Ectodermal cell (in vitro differentiated cells): ENCODE results near the gene TEX22.
A peak's percentile ranks its signal among the peaks of the same experiment; 100 is the strongest.

ENCODE experiments used
- H3K27ac ChIP-seq: 2 replicates; pipeline ENCODE4 v1.7.0; 2013; ENCODE audit warnings: mild to moderate bottlenecking, low read depth, low read length; ENCODE audit not compliant: insufficient read depth, poor library complexity, severe bottlenecking
- H3K27me3 ChIP-seq: 2 replicates; pipeline ENCODE4 v1.7.0; 2013; ENCODE audit warnings: mild to moderate bottlenecking, low read length; ENCODE audit not compliant: insufficient read depth, control insufficient read depth, poor library complexity, severe bottlenecking
- H3K36me3 ChIP-seq: one replicate; pipeline ENCODE4 v1.7.0; 2013; ENCODE audit warnings: low read length; ENCODE audit not compliant: control insufficient read depth, insufficient read depth
- H3K4me1 ChIP-seq: one replicate; pipeline ENCODE4 v1.7.0; 2013; ENCODE audit warnings: low read length; ENCODE audit not compliant: control insufficient read depth, insufficient read depth
- H3K4me3 ChIP-seq: 2 replicates; pipeline ENCODE4 v1.7.0; 2013; ENCODE audit warnings: low read depth, low read length, control low read depth; ENCODE audit not compliant: insufficient read depth
- H3K9me3 ChIP-seq: 2 replicates; pipeline ENCODE4 v1.7.0; 2013; ENCODE audit warnings: mild to moderate bottlenecking, low read length, moderate library complexity; ENCODE audit not compliant: control insufficient read depth
- WGBS, 2 experiments: methylation state at CpG; one replicate each; pipeline ENCODE4 v1.1.7; 2013; ENCODE audit warnings: missing lambda C conversion rate in 2 of 2; 5-methylcytosine and 5-hydroxymethylcytosine counted together

Gene TEX22

DNA sequence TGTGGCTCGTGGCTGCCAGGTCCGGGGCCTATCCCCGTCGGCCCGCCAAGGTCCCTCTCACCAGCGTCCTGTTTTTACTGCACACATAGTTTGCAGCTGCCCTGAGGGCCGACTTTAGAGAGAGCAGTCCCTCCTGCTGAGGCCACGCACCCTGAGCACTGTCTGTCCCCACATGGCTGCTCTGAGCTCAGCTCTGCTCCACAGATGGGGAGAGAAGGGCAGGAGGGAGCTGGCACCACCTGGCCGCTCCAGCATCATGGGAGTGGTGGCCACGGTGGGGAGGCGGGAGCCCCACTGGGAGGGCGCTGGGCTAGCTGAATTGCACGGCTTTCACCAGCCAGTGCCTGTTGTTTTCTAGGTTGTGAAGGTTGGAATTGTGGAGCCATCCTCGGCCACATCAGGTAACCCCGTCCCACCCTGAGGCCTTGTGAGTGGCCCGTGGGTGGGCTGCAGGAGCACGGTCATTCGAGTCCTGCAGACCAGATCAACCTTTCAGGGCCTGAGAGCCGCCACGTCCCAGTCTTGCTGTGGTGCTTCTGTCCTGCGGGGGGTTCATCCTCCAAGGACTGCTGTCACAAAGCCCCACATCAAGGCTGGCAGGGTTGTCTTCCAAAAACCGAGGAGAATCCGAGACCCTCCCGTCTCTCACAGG, 7.4 kb upstream of the TEX22 start:
- H3K27me3 ChIP-seq, result no peaks in the 10 kb centered on the region
- WGBS, 2 experiments, result 88 to 91% methylated on average over 24 of the region's 24 CpGs
- no peaks in the 10 kb centered on the region for H3K4me1 ChIP-seq
- H3K9me3 ChIP-seq, result no peaks in the 10 kb centered on the region
- H3K36me3 ChIP-seq, result no peaks in the 10 kb centered on the region
- no peak overlapping the region for H3K4me3 ChIP-seq
- H3K27ac ChIP-seq, result no peak overlapping the region

DNA sequence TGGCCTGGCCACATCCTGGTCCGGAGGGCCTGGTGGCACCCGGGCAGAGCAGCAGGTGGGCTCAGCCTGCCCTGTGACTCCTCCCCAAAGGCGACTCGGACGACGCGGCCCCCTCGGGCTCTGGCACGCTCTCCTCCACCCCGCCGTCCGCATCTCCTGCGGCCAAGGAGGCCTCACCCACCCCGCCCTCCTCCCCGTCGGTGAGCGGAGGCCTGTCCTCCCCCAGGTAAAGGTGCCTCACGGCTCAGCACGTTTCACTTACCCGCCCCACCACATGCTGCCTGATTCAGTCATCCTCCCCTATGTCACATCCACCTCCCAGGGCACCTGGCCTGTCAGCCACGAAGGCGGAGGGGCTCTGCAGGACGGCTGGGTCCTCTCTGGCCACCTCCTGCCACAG, 6.8 kb upstream of the TEX22 start:
- no peaks in the 10 kb centered on the region for H3K9me3 ChIP-seq
- no peaks in the 10 kb centered on the region for H3K36me3 ChIP-seq
- no peaks in the 10 kb centered on the region for H3K4me1 ChIP-seq
- no peak overlapping the region for H3K4me3 ChIP-seq
- no peaks in the 10 kb centered on the region for H3K27me3 ChIP-seq
- no peak overlapping the region for H3K27ac ChIP-seq
- 91 to 93% methylated on average over 23 of the region's 23 CpGs for WGBS, 2 experiments

DNA sequence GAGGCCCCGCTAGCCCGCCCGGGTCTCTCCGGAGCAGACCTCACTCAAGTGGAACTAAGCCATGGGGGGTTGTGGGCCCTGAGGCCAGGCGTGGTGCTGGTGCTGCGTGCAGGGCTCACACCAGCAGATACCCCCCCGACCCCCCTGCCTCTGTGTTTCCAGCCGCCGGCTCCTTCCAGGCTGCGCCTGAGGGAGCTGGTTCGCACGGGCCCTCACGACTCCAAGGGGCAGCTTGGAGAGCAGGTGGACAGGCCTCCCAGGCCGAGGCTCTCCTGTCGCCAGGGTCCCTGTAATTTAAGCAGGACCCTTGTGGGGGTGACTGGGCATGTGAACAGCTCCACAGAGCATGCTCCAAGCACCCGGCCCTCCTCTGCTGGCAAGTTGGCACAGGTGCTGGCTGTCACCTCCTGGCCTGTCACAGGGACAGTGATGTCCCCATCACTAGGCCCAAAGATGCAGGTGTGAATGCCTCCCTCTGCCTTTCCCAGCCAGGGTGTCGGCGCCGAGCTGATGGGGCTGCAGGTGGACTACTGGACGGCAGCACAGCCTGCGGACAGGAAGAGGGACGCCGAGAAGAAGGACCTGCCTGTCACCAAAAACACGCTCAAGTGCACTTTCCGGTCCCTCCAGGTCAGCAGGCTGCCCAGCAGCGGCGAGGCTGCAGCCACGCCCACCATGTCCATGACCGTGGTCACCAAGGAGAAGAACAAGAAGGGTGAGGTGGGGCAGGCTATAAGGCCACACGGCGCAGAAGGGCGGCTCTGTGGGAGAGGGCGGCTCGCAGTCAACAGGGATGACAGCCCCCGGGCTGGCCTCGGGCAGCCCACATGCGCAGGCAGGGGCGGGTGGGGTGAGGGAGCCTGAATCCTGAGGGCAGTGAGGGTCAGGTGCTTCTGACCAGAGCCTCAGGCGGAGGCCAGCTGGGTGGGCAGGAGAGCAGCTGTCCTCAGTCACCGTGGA, 5.9 kb upstream of the TEX22 start:
- WGBS, 2 experiments, result 94 to 95% methylated on average over 40 of the region's 40 CpGs
- Histone ChIP-seq H3K4me1 (no peaks in the 10 kb centered on the region), H3K9me3 (no peaks in the 10 kb centered on the region), H3K4me3 (no peak overlapping the region), H3K27me3 (no peaks in the 10 kb centered on the region), H3K36me3 (no peaks in the 10 kb centered on the region), H3K27ac (no peak overlapping the region)

DNA sequence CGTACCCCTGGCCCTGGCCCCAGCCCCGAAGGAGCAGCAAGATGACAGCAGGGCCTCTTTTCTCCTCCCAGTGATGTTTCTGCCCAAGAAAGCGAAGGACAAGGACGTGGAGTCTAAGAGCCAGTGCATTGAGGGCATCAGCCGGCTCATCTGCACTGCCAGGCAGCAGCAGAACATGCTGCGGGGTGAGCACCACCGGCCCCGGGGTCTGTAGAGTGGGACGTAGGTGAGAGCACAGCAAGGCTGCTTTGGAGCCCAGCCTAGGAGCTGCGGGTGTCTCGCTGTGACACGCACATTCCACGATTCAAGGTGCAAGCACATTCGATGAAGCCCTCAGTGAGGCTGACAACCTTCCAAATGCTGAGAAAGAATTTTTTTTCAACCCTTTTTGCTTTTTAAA, 5.2 kb upstream of the TEX22 start:
- no peaks in the 10 kb centered on the region for H3K9me3 ChIP-seq
- H3K36me3 ChIP-seq, result no peaks in the 10 kb centered on the region
- WGBS, 2 experiments, result 95 to 97% methylated on average over 14 of the region's 14 CpGs
- H3K4me1 ChIP-seq, result no peaks in the 10 kb centered on the region
- H3K27me3 ChIP-seq, result no peaks in the 10 kb centered on the region
- H3K4me3 ChIP-seq, result no peak overlapping the region
- H3K27ac ChIP-seq, result no peak overlapping the region

DNA sequence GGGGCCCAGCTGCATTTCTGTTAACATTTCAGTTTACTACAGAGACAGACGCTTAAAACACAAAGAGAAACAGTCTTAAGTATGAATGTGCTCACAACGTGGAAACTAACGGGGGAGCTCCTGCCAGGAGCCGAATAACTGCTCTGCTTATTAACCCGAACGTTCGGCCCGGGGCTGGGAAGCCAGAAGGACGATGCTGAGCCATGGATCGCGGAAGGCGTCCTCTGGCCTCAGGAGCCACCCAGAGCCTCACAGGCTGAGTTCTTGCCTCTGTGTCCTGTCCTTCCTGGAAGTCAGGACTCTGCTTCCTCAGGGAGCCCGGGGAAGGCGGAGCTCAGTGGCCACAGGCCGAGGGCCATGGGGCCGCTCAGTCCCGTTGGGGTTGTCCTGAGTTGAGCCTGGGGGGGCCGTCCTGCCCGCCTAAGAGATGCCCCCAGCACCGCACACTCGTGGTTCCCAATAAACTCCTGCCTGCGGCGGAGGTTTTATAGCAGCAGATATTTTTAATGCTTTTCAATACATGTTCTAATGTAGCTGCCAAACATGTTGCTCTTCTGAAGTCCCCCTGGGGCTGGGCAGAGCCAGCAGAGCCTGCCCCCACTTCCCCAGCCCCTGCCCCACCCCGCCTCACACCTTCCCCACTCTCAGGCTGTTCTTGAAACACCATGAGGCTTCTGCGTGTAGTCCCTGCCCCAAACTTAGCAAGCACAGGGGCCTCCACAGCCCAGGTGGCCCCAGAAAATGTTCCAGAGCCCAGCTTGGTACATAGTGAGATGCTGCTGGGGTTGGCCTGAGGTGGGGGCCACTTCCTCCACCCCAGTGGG, 3.4 kb upstream of the TEX22 start:
- H3K27ac ChIP-seq, result no peak overlapping the region
- peaks cover 5% of the 10 kb centered on the region for H3K9me3 ChIP-seq
- H3K4me1 ChIP-seq, result no peaks in the 10 kb centered on the region
- 92% methylated on average over 25 of the region's 25 CpGs for WGBS, 2 experiments
- no peaks in the 10 kb centered on the region for H3K27me3 ChIP-seq
- H3K4me3 ChIP-seq, result no peak overlapping the region
- peaks cover 9% of the 10 kb centered on the region for H3K36me3 ChIP-seq

DNA sequence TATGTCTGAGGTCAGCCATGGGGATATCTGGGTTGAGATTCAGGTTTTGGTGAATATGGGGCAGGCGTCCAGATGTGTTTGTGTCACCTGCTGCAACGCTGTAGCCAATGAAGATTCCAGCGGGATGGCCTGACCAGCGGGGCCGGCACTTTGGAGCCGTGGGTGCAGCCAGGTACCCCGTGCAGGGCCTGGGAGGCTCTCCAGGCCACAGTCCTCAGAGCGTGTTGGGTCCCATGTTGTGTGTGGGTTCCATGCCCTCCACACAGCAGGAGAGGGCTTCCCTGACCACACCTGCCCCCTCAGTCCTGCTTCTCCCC, 2.8 kb upstream of the TEX22 start:
- Histone ChIP-seq H3K4me1 (no peaks in the 10 kb centered on the region), H3K27me3 (no peaks in the 10 kb centered on the region), H3K4me3 (no peak overlapping the region), H3K36me3 (peaks cover 14% of the 10 kb centered on the region), H3K9me3 (peaks cover 8% of the 10 kb centered on the region), H3K27ac (no peak overlapping the region)
- WGBS, 2 experiments, result 90 to 95% methylated on average over 8 of the region's 8 CpGs

DNA sequence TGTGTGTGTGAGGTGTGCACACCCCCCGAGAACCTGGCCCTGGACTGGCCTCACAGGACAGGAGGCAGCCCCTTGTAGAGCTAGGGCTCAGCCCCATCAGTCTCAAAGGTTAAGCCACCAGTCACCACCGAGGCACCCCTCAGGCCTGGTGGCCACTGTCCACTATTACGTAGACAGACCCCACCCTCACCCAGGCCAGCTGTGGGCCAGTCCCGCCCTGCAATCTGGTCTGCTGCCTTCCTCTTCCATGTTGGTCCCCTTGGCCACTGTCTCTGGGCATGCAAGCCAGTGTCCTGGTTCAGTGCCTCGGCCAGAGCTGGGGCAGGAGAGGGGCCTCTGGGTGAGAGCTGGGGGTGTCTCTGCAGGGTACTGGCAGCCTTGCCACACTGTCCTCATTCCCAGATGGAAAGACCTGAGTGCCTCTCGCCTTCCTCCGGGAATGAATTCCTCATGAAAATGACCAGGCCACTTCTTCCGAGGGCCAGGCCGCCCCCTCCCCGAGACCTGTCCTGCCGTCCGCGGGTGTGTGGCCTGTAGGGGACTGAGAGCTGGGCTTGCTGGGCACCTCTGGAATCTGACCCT, 897 bp upstream of the TEX22 start:
- H3K27me3 ChIP-seq, result no peaks in the 10 kb centered on the region

DNA sequence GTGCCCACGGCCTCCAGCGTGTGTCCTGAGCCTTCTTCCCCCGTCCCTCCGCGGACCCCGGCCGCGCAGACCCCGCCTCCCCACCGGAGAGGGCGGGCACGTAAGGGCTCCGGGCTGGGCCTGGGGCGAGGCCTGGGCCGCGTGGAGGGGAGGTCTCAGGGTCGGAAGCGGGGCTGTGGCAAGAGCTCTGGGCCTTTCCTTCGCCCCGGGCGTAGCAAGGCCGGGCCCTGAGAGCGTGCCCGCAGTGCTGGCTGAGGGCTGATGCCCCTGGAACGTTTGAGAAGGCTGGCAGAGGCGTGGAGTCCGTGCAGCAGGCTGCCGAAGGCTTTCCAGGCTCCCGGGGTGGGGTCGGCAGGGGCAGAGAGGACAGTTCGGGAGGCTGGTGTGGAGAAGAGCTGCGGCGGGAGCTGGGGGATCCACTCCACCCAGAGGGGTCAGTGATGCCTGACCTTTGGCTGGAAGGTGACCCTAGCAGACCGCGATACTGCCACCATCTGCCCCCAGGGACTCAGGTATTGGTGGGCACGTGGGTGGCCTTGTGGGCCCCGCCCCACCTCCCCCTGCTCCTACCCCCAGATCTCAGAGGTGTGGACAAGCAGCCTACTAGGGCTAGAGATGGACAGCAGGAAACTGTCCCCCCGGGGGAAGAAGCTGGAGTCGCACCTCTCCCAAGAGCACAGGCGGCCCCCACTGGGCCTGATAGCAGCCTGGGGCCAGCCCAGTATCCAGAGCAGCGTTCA, 558 bp downstream of the TEX22 start:
- no peaks in the 10 kb centered on the region for H3K4me1 ChIP-seq
- peaks cover 8% of the 10 kb centered on the region for H3K9me3 ChIP-seq
- no peaks in the 10 kb centered on the region for H3K27me3 ChIP-seq
- 50 to 51% methylated on average over 41 of the region's 41 CpGs for WGBS, 2 experiments
- no peak overlapping the region for H3K27ac ChIP-seq
- H3K4me3 ChIP-seq, result peak overlapping the region; percentile 53
- peaks cover 22% of the 10 kb centered on the region for H3K36me3 ChIP-seq

More for the DNA sequence above, 897 bp upstream of the TEX22 start:
- Histone ChIP-seq H3K27ac (no peak overlapping the region), H3K9me3 (peaks cover 8% of the 10 kb centered on the region), H3K4me1 (no peaks in the 10 kb centered on the region), H3K4me3 (peak overlapping the region; percentile 53), H3K36me3 (peaks cover 22% of the 10 kb centered on the region)
- WGBS, 2 experiments, result 93 to 95% methylated on average over 13 of the region's 13 CpGs

DNA sequence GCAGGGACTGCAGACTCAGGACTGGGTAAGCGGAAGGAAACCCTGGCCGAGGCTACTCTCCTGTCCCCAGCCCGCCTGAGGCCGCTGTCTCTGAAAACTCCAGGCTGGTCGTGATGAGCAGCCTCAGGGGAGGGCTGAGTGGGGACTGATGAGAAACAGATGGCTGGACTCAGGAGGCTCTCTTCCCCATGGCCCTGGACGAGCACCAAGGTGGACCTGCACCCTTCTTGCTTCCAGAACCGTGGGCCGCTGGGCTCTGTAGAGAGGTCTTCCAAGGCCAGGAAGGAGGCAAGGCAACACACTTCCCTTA, 1.1 kb downstream of the TEX22 start:
- Histone ChIP-seq H3K27me3 (no peaks in the 10 kb centered on the region), H3K27ac (no peak overlapping the region), H3K9me3 (peaks cover 8% of the 10 kb centered on the region), H3K4me1 (no peaks in the 10 kb centered on the region), H3K36me3 (peaks cover 22% of the 10 kb centered on the region), H3K4me3 (peak overlapping the region; percentile 53)
- WGBS, 2 experiments, result 93 to 96% methylated on average over 8 of the region's 8 CpGs
